BLaER1 treated with 17β-estradiol and CSF1 and Interleukin-3, amounts not matched to agents 10 nM and 100 nM (cell line): ENCODE results near the gene TVP23A.

Experiments used
- H3K27ac ChIP-seq, 11 experiments: shearing (Covaris generic); formaldehyde crosslinking; 2 replicates each; pipeline ENCODE4 v1.8.1; 2022
- H3K27me3 ChIP-seq, 11 experiments: shearing (Covaris generic); formaldehyde crosslinking; 2 replicates each; pipeline ENCODE4 v1.8.1; 2022
- H3K36me3 ChIP-seq, 11 experiments: shearing (Covaris generic); formaldehyde crosslinking; 2 replicates each; pipeline ENCODE4 v1.8.1; 2022
- H3K4me1 ChIP-seq, 10 experiments: shearing (Covaris generic); formaldehyde crosslinking; 2 replicates each; pipeline ENCODE4 v1.8.1; 2022
- H3K4me2 ChIP-seq, 11 experiments: shearing (Covaris generic); formaldehyde crosslinking; 2 replicates each; pipeline ENCODE4 v1.8.1; 2022
- H3K4me3 ChIP-seq, 10 experiments: shearing (Covaris generic); formaldehyde crosslinking; 2 replicates each; pipeline ENCODE4 v1.8.1; 2022
- H3K9ac ChIP-seq, 11 experiments: shearing (Covaris generic); formaldehyde crosslinking; 2 replicates each; pipeline ENCODE4 v1.8.1; 2022
- H3K9me3 ChIP-seq, 11 experiments: shearing (Covaris generic); formaldehyde crosslinking; replicated peaks in 1 of 11; 2 replicates each; pipeline ENCODE4 v1.8.1; 2022
- H4K20me1 ChIP-seq, 11 experiments: shearing (Covaris generic); formaldehyde crosslinking; 2 replicates each; pipeline ENCODE4 v1.8.1; 2022
- Cebpa-rat ChIP-seq, 11 experiments: shearing (Covaris generic); IDR thresholded peaks; 2 replicates each; pipeline ENCODE4 v1.8.1; 2022

Gene TVP23A

GRCh38 chr16:10840703-10841102, 22.1 kb upstream of the TVP23A start:
- Histone ChIP-seq H3K4me2 (no peak overlapping the region), H3K9ac (no peak overlapping the region), H4K20me1 (no peaks in the 10 kb centered on the region), H3K36me3 (no peaks in the 10 kb centered on the region), H3K4me1 (peaks cover 12 to 24% (median 17%) of the 10 kb centered on the region in 10 experiments), H3K4me3 (no peak overlapping the region), H3K27ac (no peak overlapping the region), H3K27me3 (no peaks in the 10 kb centered on the region), H3K9me3 (peaks cover 0 to 14% (median 5%) of the 10 kb centered on the region in 11 experiments; a peak in 7 of 22 replicates)
- no peak for TF ChIP-seq Cebpa-rat (IDR thresholded peaks at IDR 0.05)

- peaks cover 12 to 16% (median 15%) of the 10 kb centered on the region in 10 experiments for H3K4me1 ChIP-seq
- no peaks in the 10 kb centered on the region for H3K36me3 ChIP-seq
- H3K27me3 ChIP-seq = no peaks in the 10 kb centered on the region
- H4K20me1 ChIP-seq = no peaks in the 10 kb centered on the region
- no peak overlapping the region for H3K27ac ChIP-seq
- H3K9me3 ChIP-seq = peaks cover 0 to 14% (median 5%) of the 10 kb centered on the region in 11 experiments; a peak in 7 of 22 replicates
- H3K4me3 ChIP-seq = no peak overlapping the region
- no peak overlapping the region for H3K9ac ChIP-seq
- TF ChIP-seq Cebpa-rat (IDR thresholded peaks at IDR 0.05) = no peak
- H3K4me2 ChIP-seq = no peak overlapping the region
These were observed 20.7 kb upstream of the TVP23A start for GRCh38 chr16:10839279-10839666.

GRCh38 chr16:10838621-10839278, 20.2 kb upstream of the TVP23A start:
- no peak overlapping the region for H3K9ac ChIP-seq
- no peaks in the 10 kb centered on the region for H3K36me3 ChIP-seq
- H4K20me1 ChIP-seq = no peaks in the 10 kb centered on the region
- peaks cover 8 to 11% (median 10%) of the 10 kb centered on the region in 10 experiments for H3K4me1 ChIP-seq
- no peak overlapping the region for H3K4me3 ChIP-seq
- H3K9me3 ChIP-seq = peaks cover 0 to 14% (median 5%) of the 10 kb centered on the region in 11 experiments; a peak in 7 of 22 replicates
- H3K4me2 ChIP-seq = no peak overlapping the region
- H3K27me3 ChIP-seq = no peaks in the 10 kb centered on the region
- TF ChIP-seq Cebpa-rat (IDR thresholded peaks at IDR 0.05) = no peak
- no peak overlapping the region for H3K27ac ChIP-seq

- no peak overlapping the region for H3K9ac ChIP-seq
- no peak for TF ChIP-seq Cebpa-rat (IDR thresholded peaks at IDR 0.05)
- no peaks in the 10 kb centered on the region for H3K36me3 ChIP-seq
- H4K20me1 ChIP-seq = no peaks in the 10 kb centered on the region
- peaks cover 8 to 17% (median 10%) of the 10 kb centered on the region in 10 experiments; a peak in 17 of 20 replicates for H3K4me1 ChIP-seq
- no peaks in the 10 kb centered on the region for H3K27me3 ChIP-seq
- no peak overlapping the region for H3K4me2 ChIP-seq
- H3K4me3 ChIP-seq = no peak overlapping the region
- H3K27ac ChIP-seq = no peak overlapping the region
- peaks cover 0 to 14% (median 5%) of the 10 kb centered on the region in 11 experiments; a peak in 7 of 22 replicates for H3K9me3 ChIP-seq
These were observed 17.7 kb upstream of the TVP23A start for GRCh38 chr16:10836174-10836853.

- peaks cover 0 to 14% (median 5%) of the 10 kb centered on the region in 11 experiments; a peak in 7 of 22 replicates for H3K9me3 ChIP-seq
- H3K4me1 ChIP-seq = peaks cover 13 to 26% (median 16%) of the 10 kb centered on the region in 10 experiments; a peak in 17 of 20 replicates
- TF ChIP-seq Cebpa-rat (IDR thresholded peaks at IDR 0.05) = no peak
- H3K4me3 ChIP-seq = no peak overlapping the region
- H3K9ac ChIP-seq = no peak overlapping the region
- H3K27ac ChIP-seq = no peak overlapping the region
- H3K4me2 ChIP-seq = no peak overlapping the region
- no peaks in the 10 kb centered on the region for H3K27me3 ChIP-seq
- H3K36me3 ChIP-seq = no peaks in the 10 kb centered on the region
- H4K20me1 ChIP-seq = no peaks in the 10 kb centered on the region
These were observed 16.8 kb upstream of the TVP23A start for GRCh38 chr16:10835281-10835931.

- no peaks in the 10 kb centered on the region for H3K27me3 ChIP-seq
- H3K9me3 ChIP-seq = peaks cover 0 to 14% (median 5%) of the 10 kb centered on the region in 11 experiments; a peak in 7 of 22 replicates
- no peak overlapping the region for H3K4me3 ChIP-seq
- H4K20me1 ChIP-seq = no peaks in the 10 kb centered on the region
- no peaks in the 10 kb centered on the region for H3K36me3 ChIP-seq
- H3K4me1 ChIP-seq = peaks cover 13 to 32% (median 16%) of the 10 kb centered on the region in 10 experiments; a peak in 17 of 20 replicates
- H3K4me2 ChIP-seq = no peak overlapping the region
- H3K27ac ChIP-seq = no peak overlapping the region
- no peak overlapping the region for H3K9ac ChIP-seq
- no peak for TF ChIP-seq Cebpa-rat (IDR thresholded peaks at IDR 0.05)
These were observed 16.2 kb upstream of the TVP23A start for GRCh38 chr16:10834766-10835165.

GRCh38 chr16:10834130-10834529, 15.5 kb upstream of the TVP23A start:
- H3K27ac ChIP-seq = no peak overlapping the region
- H3K9ac ChIP-seq = no peak overlapping the region
- no peak overlapping the region for H3K4me2 ChIP-seq
- H3K9me3 ChIP-seq = peaks cover 0 to 14% (median 5%) of the 10 kb centered on the region in 11 experiments; a peak in 7 of 22 replicates
- no peak overlapping the region for H3K4me3 ChIP-seq
- no peaks in the 10 kb centered on the region for H3K27me3 ChIP-seq
- peaks cover 17 to 39% (median 21%) of the 10 kb centered on the region in 10 experiments for H3K4me1 ChIP-seq
- no peaks in the 10 kb centered on the region for H4K20me1 ChIP-seq
- no peak for TF ChIP-seq Cebpa-rat (IDR thresholded peaks at IDR 0.05)
- no peaks in the 10 kb centered on the region for H3K36me3 ChIP-seq

- Histone ChIP-seq H3K4me1 (peaks cover 25 to 46% (median 30%) of the 10 kb centered on the region in 10 experiments), H4K20me1 (no peaks in the 10 kb centered on the region), H3K36me3 (no peaks in the 10 kb centered on the region), H3K27ac (no peak overlapping the region), H3K9ac (no peak overlapping the region), H3K4me2 (0 out of 22 replicates have a peak overlapping the region, but pooled peaks of 1 of the 11 experiments have one; percentile 53), H3K27me3 (no peaks in the 10 kb centered on the region), H3K4me3 (no peak overlapping the region), H3K9me3 (peaks cover 0 to 14% (median 5%) of the 10 kb centered on the region in 11 experiments; a peak in 7 of 22 replicates)
- no peak for TF ChIP-seq Cebpa-rat (IDR thresholded peaks at IDR 0.05)
These were observed 14.7 kb upstream of the TVP23A start for GRCh38 chr16:10833271-10833670.
